ENCODE data around the gene ZBP1.
"Not testable (repeated sequence)": the region's sequence is repeated elsewhere in the genome, so short reads cannot be mapped to it uniquely, and the experiment has no call there.

ZBP1 gene

DNA sequence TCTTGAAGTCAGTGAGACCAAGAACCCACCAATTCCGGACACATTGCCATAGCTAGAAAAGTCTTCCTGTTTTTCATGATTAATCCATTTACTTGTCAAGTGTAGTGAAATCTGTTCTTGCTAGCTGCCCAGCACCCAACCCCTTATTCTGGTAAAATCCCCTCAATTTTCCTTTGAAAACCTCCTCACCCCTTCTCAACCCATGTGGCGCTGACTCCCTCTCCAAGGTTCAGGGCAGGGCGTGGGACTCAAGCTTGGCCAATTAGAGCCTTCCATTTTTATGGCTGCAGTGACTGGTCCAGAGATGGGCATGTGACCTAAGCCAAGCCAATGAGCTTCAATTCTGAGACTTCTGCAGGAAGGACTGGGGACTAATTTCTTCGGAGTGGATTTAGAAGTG is 9.8 kb upstream of the ZBP1 start:
- TF ChIP-seq POLR2A (IDR thresholded peaks at IDR 0.05; ENCODE audit: low read depth, low read length) = no peak
- TF ChIP-seq TAF1 (IDR thresholded peaks at IDR 0.05; ENCODE audit: borderline replicate concordance, low read depth, low read length) = no peak
- TF ChIP-seq POLR2AphosphoS5 (IDR thresholded peaks at IDR 0.05; ENCODE audit: low read depth, low read length) = no peak
- no peak for FAIRE-seq
- no peak for DNase-seq (ENCODE audit: insufficient read length)

DNA sequence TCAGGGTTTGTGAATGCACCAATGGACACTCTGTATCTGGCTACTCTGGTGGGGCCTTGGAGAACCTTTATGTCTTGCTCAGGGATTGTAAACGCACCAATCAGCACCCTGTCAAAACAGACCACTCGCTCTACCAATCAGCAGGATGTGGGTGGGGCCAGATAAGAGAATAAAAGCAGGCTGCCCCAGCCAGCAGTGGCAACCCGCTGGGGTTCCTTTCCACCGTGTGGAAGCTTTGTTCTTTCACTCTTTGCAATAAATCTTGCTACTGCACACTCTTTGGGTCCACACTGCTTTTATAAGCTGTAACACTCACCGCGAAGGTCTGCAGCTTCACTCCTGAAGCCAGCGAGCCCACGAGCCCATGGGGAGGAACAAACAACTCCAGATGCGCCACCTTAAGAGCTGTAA is 9.3 kb upstream of the ZBP1 start:
- DNase-seq (ENCODE audit: insufficient read length) = not testable (repeated sequence)

DNA sequence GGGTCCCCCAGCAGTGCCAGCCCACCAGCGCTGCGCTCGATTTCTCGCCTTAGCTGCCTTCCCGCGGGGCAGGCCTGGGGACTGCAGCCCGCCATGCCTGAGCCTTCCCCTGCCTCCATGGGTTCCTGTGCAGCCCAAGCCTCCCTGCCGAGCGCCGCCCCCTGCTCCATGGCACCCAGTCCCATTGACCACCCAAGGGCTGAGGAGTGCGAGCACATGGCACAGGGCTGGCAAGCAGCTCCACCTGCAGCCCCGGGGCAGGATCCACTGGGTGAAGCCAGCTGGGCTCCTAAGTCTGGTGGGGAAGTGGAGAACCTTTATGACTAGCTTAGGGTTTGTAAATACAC is 8.7 kb upstream of the ZBP1 start:
- DNase-seq (ENCODE audit: insufficient read length); FAIRE-seq: not testable (repeated sequence)

More for the DNA sequence above, 9.3 kb upstream of the ZBP1 start:
- FAIRE-seq = not testable (repeated sequence)

DNA sequence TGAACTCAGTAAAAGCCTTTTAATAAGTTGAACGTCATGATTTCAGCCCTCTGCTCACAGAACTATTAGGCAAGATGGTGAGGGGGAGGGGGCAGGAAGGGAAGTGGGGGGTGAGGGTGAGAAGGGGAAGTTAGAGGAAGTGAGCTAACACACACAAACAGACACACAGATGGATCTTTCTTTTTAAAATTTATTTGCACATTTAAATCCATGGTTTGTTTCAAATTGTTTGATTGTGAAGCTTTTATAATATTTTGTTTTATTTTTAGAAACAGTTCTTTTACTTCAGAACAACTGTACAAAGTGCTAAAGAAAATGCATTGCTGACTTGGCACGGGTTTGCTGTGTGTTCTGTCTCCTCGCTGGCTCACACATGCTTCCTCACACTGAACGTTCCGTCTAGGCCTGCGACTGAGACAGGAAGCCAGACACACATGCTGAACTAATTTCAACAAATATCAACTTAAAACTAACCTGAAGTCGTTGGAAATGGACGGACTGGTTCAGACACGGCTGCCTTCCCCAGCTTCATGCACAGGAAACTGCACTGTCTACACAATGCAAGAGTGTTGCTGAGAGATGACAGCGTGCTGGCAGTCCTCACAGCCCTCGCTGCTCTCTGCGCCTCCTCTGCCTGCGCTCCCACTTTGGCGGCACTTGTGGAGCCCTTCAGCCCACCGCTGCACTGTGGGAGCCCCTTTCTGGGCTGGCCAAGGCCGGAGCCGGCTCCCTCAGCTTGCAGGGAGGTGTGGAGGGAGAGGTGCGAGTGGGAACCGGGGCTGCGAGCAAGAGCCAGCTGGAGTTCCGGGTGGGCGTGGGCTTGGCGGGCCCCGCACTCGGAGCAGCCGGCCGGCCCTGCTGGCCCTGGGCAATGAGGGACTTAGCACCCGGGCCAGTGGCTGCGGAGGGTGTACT is 8.1 kb upstream of the ZBP1 start:
- DNase-seq (ENCODE audit: insufficient read length) (no peak), FAIRE-seq (no peak)
- TF ChIP-seq POLR2A (IDR thresholded peaks at IDR 0.05; ENCODE audit: low read depth, low read length) (no peak), TAF1 (IDR thresholded peaks at IDR 0.05; ENCODE audit: borderline replicate concordance, low read depth, low read length) (no peak), POLR2AphosphoS5 (IDR thresholded peaks at IDR 0.05; ENCODE audit: low read depth, low read length) (no peak)

DNA sequence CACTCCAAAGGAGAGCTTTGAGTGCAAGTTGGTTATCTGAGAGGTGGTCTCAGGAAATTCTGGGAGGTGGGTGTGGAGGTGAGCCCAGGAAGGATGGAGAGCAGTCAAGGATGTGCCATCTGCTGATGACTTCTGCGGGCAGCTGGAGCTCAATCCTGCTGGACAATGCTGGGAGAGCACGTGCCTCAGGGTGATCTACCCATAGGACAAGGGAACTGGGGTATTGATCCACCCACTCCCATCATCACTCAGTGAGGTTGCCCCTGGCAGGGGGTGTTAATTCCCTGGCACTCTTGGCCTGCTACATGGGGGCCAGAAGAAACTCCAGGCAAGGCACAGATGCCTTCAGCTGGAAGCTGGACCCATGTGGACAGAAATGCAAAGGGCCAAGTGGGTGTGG is 7.1 kb upstream of the ZBP1 start:
- TF ChIP-seq POLR2AphosphoS5 (IDR thresholded peaks at IDR 0.05; ENCODE audit: low read depth, low read length) = no peak
- TF ChIP-seq POLR2A (IDR thresholded peaks at IDR 0.05; ENCODE audit: low read depth, low read length) = no peak
- no peak for TF ChIP-seq TAF1 (IDR thresholded peaks at IDR 0.05; ENCODE audit: borderline replicate concordance, low read depth, low read length)
- DNase-seq (ENCODE audit: insufficient read length) (no peak), FAIRE-seq (no peak)

DNA sequence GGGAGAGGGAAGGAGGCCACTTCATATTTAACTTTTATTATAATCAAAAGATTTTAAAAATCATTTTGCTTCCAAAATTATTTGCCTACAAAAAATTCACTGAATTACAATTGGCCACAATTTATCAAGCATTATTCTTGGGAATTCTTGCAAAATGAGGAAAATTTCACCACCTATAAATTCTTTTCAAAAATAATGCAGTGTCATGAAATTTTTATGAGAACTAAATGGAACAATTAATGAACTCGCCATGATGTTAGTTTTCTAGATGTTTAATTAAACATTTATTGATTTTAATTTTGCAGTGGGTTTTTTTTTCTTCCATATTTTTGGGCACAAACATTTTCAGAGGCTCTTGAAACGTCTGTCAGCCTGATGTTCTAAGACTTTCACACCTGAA is 5.8 kb upstream of the ZBP1 start:
- TF ChIP-seq TAF1 (IDR thresholded peaks at IDR 0.05; ENCODE audit: borderline replicate concordance, low read depth, low read length) = no peak
- no peak for TF ChIP-seq POLR2A (IDR thresholded peaks at IDR 0.05; ENCODE audit: low read depth, low read length)
- no peak for TF ChIP-seq POLR2AphosphoS5 (IDR thresholded peaks at IDR 0.05; ENCODE audit: low read depth, low read length)
- DNase-seq (ENCODE audit: insufficient read length) (no peak), FAIRE-seq (no peak)

DNA sequence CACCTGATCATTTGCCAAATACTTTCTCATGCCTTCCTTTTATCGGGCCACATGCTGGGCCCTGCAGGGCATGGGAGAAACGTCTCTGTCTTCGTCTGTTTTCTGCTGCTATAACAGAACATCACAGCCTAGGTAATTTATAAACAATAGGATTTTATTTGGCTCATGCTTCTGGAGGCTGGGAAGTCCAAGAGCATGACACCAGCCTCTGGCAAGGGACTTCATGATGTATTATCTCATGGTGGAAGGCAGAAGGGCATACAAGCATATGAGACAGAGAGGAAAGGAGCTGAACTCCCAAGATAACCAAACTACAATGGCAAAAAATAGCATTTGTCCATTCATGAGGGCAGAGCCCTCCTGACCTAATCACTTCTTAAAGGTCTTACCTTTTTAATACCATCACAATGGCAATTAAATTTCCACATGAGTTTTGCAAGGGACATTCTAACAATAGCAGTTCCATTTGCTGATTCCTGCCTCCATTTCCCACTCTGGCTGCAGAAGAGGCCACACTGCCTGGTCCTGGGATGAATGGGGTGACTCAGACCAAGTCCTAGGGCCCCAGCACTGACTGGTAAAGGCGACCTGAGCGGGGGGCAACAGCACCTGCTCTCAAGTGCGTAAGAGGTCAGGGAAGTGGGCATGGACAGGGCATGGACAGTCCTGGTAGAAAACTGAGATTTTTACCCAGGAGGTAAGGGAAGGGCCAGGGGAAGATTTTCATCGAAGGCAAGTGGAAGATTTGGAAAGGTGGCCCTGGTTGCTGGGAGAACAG is 5.1 kb upstream of the ZBP1 start:
- no peak for FAIRE-seq

DNA sequence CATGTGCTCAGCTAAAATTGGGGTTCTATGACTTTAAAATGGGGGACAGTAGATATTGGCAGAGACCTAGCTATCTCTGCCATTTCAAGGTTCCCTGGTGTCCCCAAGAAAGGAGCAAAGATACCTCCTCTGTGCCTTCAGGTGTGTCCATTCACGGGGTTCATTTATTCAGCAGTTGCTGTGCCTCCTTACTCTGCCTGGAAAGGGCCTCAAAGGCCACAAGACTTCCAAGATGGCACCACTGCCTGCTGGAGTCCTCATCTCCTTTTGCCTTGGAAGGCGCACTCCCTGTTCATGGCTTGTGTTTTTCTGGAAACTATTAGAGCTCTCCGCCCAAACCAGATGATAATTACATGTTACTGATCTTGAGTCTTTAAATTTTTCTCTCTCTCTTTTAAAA is 3.9 kb upstream of the ZBP1 start:
- no peak for TF ChIP-seq POLR2A (IDR thresholded peaks at IDR 0.05; ENCODE audit: low read depth, low read length)
- TF ChIP-seq TAF1 (IDR thresholded peaks at IDR 0.05; ENCODE audit: borderline replicate concordance, low read depth, low read length) = no peak
- TF ChIP-seq POLR2AphosphoS5 (IDR thresholded peaks at IDR 0.05; ENCODE audit: low read depth, low read length) = no peak
- FAIRE-seq = no peak
- DNase-seq (ENCODE audit: insufficient read length) = no peak

More for the DNA sequence above, 5.1 kb upstream of the ZBP1 start:
- DNase-seq (ENCODE audit: insufficient read length) = no peak
- no peak for TF ChIP-seq TAF1 (IDR thresholded peaks at IDR 0.05; ENCODE audit: borderline replicate concordance, low read depth, low read length)
- TF ChIP-seq POLR2A (IDR thresholded peaks at IDR 0.05; ENCODE audit: low read depth, low read length) = no peak
- TF ChIP-seq POLR2AphosphoS5 (IDR thresholded peaks at IDR 0.05; ENCODE audit: low read depth, low read length) = no peak

DNA sequence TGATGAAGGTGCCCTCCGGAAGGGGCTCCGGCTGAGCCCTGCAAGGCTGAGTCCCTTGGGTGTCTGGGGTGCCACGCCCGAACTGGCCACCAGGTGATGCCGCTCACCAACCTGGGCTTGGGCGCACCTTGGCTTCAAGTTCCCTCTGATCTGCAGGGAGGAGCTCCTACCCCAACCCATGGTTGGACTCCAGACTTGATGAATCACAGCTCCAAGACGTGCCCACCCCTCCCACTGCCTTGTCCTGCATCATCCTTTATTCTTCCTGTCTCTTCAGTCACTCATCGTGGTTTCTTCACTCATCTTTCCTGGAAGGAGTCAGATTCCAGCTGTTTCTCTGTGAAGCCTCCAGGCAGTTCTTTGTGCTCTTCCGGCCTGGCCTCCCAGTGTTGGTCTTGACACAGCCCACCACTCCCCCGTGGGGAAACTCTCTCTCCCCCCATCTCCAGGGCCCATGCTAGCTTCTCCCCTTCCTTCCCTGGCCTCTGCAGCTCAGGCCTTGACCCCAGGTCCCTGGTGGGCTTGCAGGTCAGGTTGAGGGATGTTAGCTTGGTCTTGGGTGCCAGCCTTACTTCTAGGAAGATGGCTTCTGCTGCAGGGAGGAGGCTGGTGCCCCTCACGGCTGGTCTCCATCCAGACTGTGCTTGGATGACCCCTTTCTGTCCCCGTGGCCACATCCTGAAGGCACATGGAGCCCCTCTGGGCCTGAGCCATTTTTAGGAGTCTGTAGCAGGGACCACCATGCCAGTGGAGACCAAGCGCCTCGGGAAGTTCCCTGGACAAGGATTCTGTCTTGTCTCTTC is 2.6 kb upstream of the ZBP1 start:
- DNase-seq (ENCODE audit: insufficient read length) (no peak), FAIRE-seq (no peak)
- TF ChIP-seq POLR2AphosphoS5 (IDR thresholded peaks at IDR 0.05; ENCODE audit: low read depth, low read length) (no peak), POLR2A (IDR thresholded peaks at IDR 0.05; ENCODE audit: low read depth, low read length) (no peak), TAF1 (IDR thresholded peaks at IDR 0.05; ENCODE audit: borderline replicate concordance, low read depth, low read length) (no peak)

DNA sequence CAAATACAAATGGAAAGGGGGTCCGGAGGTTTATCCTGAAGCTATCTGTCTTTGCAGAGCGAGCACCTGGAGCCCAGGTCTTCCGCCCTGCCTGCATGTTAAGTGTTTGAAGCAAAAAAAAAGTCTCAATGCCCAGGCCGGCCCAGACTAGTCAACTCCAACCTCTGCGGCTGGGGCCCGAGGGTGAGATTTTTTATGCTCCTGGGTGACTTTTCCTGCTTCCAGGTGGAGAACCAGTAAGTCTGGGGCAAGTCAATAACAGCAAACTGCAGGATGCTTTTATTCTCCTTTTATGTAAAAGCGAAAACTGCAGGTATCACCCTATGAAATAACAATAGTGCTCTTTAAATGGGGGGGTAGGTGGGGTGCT is 2.0 kb upstream of the ZBP1 start:
- TF ChIP-seq POLR2AphosphoS5 (IDR thresholded peaks at IDR 0.05; ENCODE audit: low read depth, low read length) (no peak), POLR2A (IDR thresholded peaks at IDR 0.05; ENCODE audit: low read depth, low read length) (no peak), TAF1 (IDR thresholded peaks at IDR 0.05; ENCODE audit: borderline replicate concordance, low read depth, low read length) (no peak)
- FAIRE-seq (no peak), DNase-seq (ENCODE audit: insufficient read length) (no peak)

DNA sequence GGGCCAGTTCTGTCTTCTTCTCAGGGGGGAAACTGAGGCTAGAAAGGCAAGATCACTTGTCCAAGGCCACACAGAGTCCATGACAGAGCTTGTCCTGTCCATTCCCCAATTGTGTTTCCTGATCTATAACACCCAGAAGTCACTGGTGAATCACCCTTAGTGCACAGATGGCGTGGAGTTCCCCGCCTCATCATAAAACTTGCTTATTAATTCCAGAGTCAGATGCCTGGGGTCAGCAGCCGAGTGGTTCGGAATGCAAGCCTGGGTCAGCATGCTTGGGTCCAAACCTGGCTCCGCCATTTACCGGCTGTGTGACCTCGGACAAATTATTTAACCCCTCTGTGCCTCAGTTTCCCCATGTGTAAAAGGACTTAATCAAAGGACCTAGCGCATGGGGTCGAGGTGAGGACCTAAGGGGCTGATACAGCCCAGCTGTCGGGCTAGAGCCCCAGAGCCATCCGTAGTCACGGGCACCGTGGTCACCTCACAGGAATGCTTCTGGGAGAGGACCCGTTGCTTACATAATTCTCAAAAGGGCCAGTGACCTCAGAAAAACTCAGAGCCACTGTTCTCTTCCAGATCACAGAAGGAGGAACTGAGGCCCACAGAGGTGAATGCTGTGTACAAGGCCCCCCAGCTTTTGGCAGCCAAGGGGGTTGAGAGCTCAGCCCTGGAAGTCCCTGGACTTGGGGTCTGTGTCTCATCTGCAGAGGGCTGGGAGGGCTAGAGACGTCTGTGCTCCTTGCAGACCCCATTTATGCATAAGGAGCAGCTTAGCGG is 1.4 kb upstream of the ZBP1 start:
- DNase-seq (ENCODE audit: insufficient read length) (no peak), FAIRE-seq (no peak)
- TF ChIP-seq TAF1 (IDR thresholded peaks at IDR 0.05; ENCODE audit: borderline replicate concordance, low read depth, low read length) = no peak
- no peak for TF ChIP-seq POLR2AphosphoS5 (IDR thresholded peaks at IDR 0.05; ENCODE audit: low read depth, low read length)
- no peak for TF ChIP-seq POLR2A (IDR thresholded peaks at IDR 0.05; ENCODE audit: low read depth, low read length)

Data from GM12892 (cell line).